HepG2 (cell line): Measurements from ENCODE around the gene FAM174C. TPM values are rescaled to one million over a fixed set of nuclear protein-coding genes. Genes with fewer than 3 reads are reported as not detected.
A peak's percentile ranks its signal among the peaks of the same experiment; 100 is the strongest.

Experiments used
- ARID3A ChIP-seq: IDR thresholded peaks from 2 replicates; pipeline ENCODE4 v1.6.1; 2012; ENCODE audit warnings: low read depth, low read length, improper control_type of control experiment
- CENPX ChIP-seq: sonication (generic); formaldehyde crosslinking; IDR thresholded peaks from 2 replicates; pipeline ENCODE4 v1.9.0; 2021; ENCODE audit warnings: mild to moderate bottlenecking, missing genetic modification reagents, moderate library complexity
- DPF2 ChIP-seq: sonication (generic); formaldehyde crosslinking; IDR thresholded peaks from 2 replicates; pipeline ENCODE4 v1.4.0; 2020; ENCODE audit warnings: mild to moderate bottlenecking, low read depth, missing genetic modification reagents, borderline replicate concordance
- FOSL2 ChIP-seq: sonication (generic); formaldehyde crosslinking; IDR thresholded peaks from 2 replicates; pipeline ENCODE4 v1.4.0; 2020; ENCODE audit warnings: missing genetic modification reagents
- GATAD1 ChIP-seq: IDR thresholded peaks from 2 replicates; pipeline ENCODE4 v1.6.1; 2016; ENCODE audit warnings: missing genetic modification reagents, missing compliant biosample characterization
- GTF2F1 ChIP-seq: fragments of 150-350 bp; IDR thresholded peaks from 2 replicates; pipeline ENCODE4 v1.6.1; 2014; ENCODE audit warnings: low read length
- JDP2 ChIP-seq: sonication (generic); formaldehyde crosslinking; IDR thresholded peaks from 2 replicates; pipeline ENCODE4 v1.8.1; 2022; ENCODE audit warnings: missing genetic modification reagents, borderline replicate concordance
- MXD1 ChIP-seq: sonication (generic); formaldehyde crosslinking; IDR thresholded peaks from 2 replicates; pipeline ENCODE4 v1.4.0; 2020; ENCODE audit warnings: mild to moderate bottlenecking, missing genetic modification reagents
- NAIF1 ChIP-seq: sonication (generic); formaldehyde crosslinking; IDR thresholded peaks from 2 replicates; pipeline ENCODE4 v1.5.0; 2020; ENCODE audit warnings: mild to moderate bottlenecking, missing genetic modification reagents, borderline replicate concordance
- PRDM10 ChIP-seq: sonication (generic); formaldehyde crosslinking; IDR thresholded peaks from 2 replicates; pipeline ENCODE4 v1.4.0; 2020; ENCODE audit warnings: low read depth, missing genetic modification reagents
- REST ChIP-seq, 2 experiments: IDR thresholded peaks; 2 replicates each; pipeline ENCODE4 v1.6.1; 2011 to 2012; ENCODE audit warnings: low read length in 2 of 2, borderline replicate concordance in 1 of 2, low read depth in 1 of 2, mild to moderate bottlenecking in 1 of 2, moderate library complexity in 1 of 2
- RFX1 ChIP-seq: fragments of 450-650 bp; IDR thresholded peaks from 2 replicates; pipeline ENCODE4 v1.6.1; 2017
- SNRNP70 ChIP-seq: fragments of 200-400 bp; formaldehyde crosslinking; IDR thresholded peaks from 2 replicates; pipeline ENCODE4 v1.6.1; 2017; ENCODE audit warnings: mild to moderate bottlenecking, low read depth, low read length, moderate library complexity
- TEF ChIP-seq: sonication (generic); formaldehyde crosslinking; IDR thresholded peaks from 2 replicates; pipeline ENCODE4 v1.5.0; 2020; ENCODE audit warnings: missing genetic modification reagents
- ZBTB7A ChIP-seq: sonication (generic); formaldehyde crosslinking; IDR thresholded peaks from 2 replicates; pipeline ENCODE4 v1.8.0; 2022; ENCODE audit warnings: mild to moderate bottlenecking, missing genetic modification reagents
- ZNF232 ChIP-seq: sonication (generic); formaldehyde crosslinking; IDR thresholded peaks from 2 replicates; pipeline ENCODE4 v1.4.0; 2020; ENCODE audit warnings: missing genetic modification reagents, borderline replicate concordance
- ZNF562 ChIP-seq: sonication (generic); formaldehyde crosslinking; IDR thresholded peaks from 2 replicates; pipeline ENCODE4 v1.8.0; 2022; ENCODE audit warnings: missing genetic modification reagents, borderline replicate concordance
- ZNF616 ChIP-seq: sonication (generic); formaldehyde crosslinking; IDR thresholded peaks from 2 replicates; pipeline ENCODE4 v1.5.0; 2020; ENCODE audit warnings: low read depth, mild to moderate bottlenecking, missing genetic modification reagents
- polyA plus RNA-seq, 8 experiments: library from polyadenylated mRNA; depleted of rRNA in 3 of 8; stranded (reverse) in 7 of 8; unstranded in 1 of 8; fragments of >200 nt; fragmentation: Illumina TruSeq in 4 of 8; extraction: Trizol in 4 of 8; gene quantifications; 2 replicates each; pipeline versions ENCODE4 v1.2.1 to v1.2.3, GENCODE V29; 2011 to 2016; ENCODE audit warnings: low read depth in 4 of 8, missing spikeins in 1 of 8, mixed read lengths in 1 of 8; ENCODE audit not compliant: insufficient read depth in 1 of 8
- total RNA-seq, 5 experiments: library from RNA; depleted of rRNA; stranded (reverse); fragments of >200 nt; fragmentation: Illumina TruSeq; extraction: Trizol; gene quantifications; 2 replicates each; pipeline ENCODE4 v1.2.3, GENCODE V29; 2016; ENCODE audit warnings: low read depth in 1 of 5

FAM174C gene
- total and polyA plus RNA-seq, 2 of the 13 experiments (the other 11 are each of a cell fraction or from before 2014, with no cell fraction given): 19.5 to 31.3 TPM

DNA sequence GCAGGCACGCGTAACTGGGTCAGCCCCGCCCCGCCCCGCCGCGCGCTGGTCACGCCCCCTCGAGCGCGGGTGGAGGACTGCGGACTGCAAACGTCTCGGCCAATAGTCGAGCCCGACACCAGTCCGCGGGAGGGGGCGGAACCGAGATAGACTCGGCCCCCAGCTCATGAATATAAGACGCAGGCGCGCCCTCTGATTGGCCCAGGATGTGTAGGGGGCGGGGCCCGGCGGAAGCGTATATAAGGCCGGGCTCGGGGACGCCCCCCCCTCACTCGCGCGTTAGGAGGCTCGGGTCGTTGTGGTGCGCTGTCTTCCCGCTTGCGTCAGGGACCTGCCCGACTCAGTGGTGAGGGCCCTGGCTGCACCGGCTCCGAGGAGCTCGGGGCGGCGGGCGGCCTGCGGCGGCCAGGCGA is 6.3 kb upstream of the FAM174C start, which contains the start of gene CIRBP (continued):
- TF ChIP-seq TEF (CRISPR knock-in tag) (no peak), DPF2 (CRISPR knock-in tag) (no peak), FOSL2 (peak; percentile 28; the same call in 1 of the 2 replicates), ZNF232 (peak; percentile 8; the same call in 1 of the 2 replicates), ZNF562 (CRISPR knock-in tag) (no peak), JDP2 (no peak), ZBTB7A (CRISPR knock-in tag) (no peak), REST (IDR thresholded peaks at IDR 0.05; ENCODE audit: borderline replicate concordance in 1 of 2, low read depth in 1 of 2, low read length in 2 of 2) (peak in 1 of 2 experiments; percentile 52; a peak in 1 of 4 replicates), ZNF616 (0 out of 2 replicates have a peak, but pooled peaks have one; percentile 7), GTF2F1 (peak; percentile 75; the same call in 1 of the 2 replicates), PRDM10 (CRISPR knock-in tag) (0 out of 2 replicates have a peak, but pooled peaks have one; percentile 6), SNRNP70 (no peak), CENPX (CRISPR knock-in tag) (no peak), GATAD1 (CRISPR knock-in tag) (no peak; the same call in none of the 2 replicates), RFX1 (no peak), ARID3A (peak; percentile 24; the same call in 1 of the 2 replicates), MXD1 (CRISPR knock-in tag) (no peak; the same call in none of the 2 replicates), NAIF1 (CRISPR knock-in tag) (no peak)
